Stimulated activated CD8-positive, alpha-beta memory T cell treated with anti-CD3 and anti-CD28 coated beads, Interleukin-15, amount 100 ng/mL, for 24 hours (primary cell): ENCODE data around the gene SLC37A4.
"Not testable (repeated sequence)": the region's sequence is repeated elsewhere in the genome, so short reads cannot be mapped to it uniquely, and the experiment has no call there.

ENCODE experiments used
- DNase-seq: peaks from one replicate; pipeline ENCODE4 v3.0.0-alpha.2; 2020; ENCODE audit warnings: low read depth

SLC37A4 gene

DNA sequence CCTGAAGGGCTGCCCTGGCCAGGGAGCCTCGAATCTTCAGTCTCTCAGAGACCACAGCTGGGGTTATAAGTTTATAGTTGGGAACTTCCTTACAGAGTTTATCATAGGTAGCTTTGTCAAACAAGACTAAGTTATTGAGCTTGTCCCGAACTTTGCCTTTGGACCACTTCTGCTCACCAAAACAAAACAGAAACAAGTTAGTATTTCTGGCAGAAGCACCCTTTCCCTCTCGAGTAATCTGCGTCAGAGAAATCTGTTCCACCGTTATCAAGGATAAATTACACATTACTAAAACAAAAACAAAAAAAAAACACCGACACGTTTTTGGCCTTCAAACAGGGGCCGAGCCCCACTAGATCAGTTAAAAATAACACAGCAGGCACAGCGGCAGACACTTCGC lies 13.3 kb downstream of the SLC37A4 start:
- DNase-seq, result not testable (repeated sequence)

DNA sequence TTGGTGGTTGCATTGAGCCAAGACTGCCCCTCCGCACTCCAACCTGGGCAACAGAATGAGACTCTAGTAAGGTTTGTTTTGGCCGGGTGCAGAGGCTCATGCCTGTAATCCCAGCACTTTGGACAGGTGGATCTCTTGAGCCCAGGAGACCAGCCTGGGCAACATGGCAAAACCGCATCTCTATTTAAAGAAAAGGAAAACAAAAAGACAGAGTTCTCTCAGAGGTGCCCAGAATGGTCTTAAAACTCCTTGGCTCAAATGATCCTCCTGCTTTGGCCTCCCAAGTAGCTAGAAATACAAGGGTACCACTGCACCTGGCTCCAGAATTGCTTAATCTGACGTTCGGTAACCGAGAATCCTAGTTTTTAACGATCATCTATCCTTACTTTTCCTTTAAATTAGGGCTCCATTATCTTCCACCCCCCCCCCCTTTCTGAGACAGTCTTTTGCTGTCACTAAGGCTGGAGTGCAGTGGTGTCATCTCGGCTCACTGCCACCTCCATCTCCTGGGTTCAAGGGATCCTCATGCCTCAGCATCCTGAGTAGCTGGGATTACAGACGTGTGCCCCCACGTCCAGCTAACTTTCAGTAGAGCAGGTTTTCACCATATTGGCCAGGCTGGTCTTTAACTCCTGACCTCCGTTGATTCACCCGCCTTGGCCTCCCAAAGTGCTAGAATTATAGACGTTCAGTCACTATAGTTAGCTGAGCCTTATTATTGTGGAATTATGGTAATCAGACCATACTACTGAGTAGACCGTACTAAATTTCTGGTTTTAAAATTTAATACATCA lies 14.3 kb downstream of the SLC37A4 start:
- no peak for DNase-seq

DNA sequence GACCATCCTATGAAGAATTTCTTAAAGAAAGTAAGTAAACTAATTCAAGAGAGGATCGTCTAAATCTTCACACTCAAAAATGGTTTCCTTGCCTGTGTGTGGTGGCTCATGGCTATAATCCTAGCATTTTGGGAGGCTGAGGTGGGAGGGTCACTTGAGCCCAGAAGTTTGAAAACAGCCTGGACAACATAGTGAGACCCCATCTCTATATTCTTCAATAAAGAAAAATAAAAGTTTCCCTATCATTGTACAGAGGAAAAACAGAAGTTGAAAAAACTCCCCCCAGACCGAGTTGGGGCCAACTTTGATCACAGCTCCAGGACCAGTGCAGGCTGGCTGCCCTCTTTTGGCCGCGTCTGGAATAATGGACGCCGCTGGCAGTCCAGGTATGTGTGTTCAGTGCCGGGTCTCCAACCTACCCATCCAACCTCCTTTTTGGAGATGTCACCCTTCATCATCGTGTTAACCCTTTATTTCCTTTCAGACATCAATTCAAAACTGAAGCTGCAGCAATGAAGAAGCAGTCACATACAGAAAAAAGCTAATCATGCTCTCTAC lies 15.5 kb downstream of the SLC37A4 start:
- DNase-seq, result no peak

DNA sequence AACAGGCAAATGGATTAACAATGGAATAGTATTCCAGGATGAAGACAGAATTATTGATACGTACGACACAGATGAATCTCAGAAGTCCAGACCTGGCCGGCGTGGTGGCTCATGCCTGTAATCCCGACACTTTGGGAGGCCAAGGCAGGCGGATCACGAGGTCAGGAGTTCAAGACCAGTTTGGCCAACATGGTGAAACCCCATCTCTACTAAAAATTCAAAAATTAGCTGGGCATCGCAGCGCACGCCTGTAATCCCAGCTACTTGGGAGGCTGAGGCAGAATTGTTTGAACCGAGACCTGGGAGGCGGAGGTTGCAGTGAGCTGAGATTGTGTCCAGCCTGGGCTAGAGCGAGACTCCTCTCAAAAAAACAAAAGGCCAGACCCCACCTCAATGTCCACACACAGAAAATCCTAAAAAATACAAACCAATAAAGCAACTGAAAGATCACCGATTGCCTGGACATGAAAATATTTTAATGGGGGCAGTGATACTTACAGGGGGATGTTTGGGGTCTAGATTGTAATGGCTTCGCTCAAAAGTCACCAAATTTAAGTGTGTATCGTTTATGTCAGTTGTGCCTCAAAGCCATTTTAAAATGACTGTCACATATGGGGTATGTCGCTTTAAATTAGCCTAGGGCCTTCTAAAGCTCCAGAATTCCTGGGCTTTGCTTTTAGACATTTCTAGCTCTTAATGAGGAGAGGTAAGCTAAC lies 16.3 kb downstream of the SLC37A4 start:
- DNase-seq, result no peak

DNA sequence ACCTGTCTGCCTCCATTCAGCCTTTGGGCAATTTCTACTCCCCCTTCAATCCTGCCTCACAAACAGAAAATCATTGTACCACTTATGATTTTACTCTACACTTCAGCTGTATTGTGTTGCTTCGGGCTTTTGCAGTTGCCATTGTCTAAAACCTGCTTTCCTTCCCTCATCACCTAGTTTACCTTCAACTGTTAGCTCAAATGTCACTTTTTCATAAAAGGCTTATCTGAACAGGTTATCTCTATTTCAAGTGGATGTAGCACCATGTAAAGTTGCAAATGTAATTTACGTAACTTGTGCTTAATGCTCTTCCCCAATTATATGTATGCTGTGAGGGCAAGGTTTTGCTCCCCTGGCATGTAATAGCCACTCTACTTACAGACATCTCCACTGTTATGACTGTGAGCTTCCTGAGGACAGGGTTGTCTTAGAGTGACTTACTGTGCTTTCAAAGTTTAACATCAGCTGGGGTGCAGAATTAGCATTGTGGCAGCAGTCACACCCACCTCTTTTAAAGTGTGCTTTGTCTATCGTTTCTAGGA lies 18.0 kb downstream of the SLC37A4 start:
- no peak for DNase-seq

DNA sequence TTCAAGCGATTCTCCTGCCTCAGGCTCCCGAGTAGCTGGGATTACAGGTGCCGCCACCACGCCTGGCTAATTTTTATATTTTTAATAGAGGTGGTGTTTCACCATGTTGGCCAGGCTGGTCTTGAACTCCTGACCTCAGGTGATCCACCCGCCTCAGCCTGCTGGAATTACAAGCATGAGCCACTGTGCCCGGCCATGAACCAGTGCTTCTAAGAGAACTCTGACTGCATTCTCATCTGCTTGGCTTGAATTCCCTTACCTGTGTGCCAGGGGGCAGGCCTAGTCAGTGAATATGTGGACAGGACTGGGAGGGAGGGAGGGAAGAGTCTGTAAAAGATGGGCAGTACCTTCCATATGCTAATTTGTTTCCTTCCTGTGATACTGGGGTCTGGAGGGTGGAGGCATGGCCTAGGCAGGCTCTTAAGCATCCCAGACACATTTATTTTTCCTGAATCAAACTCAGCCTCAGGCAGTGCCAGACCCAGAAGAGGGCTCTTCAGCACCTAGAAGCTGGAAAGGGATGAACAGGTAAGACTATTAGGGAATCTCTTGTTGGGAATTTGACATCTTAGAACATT lies 19.1 kb downstream of the SLC37A4 start:
- no peak for DNase-seq

DNA sequence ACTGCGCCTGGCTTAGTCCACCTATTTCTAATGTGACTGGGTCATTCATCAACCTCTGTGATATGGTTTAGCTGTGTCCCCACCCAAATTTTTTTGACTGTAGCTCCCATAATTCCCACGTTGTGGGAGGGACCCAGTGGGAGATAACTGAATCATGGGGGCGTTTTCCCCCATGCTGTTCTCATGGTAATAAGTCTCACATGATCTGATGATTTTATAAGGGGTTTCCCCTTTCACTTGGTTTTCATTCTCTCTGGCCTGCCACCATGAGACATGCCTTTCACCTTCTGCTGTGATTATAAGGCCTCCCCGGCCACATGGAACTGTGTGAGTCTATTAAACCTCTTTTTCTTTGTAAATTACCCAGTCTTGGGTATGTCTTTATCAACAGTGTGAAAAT lies 24.0 kb downstream of the SLC37A4 start:
- no peak for DNase-seq

DNA sequence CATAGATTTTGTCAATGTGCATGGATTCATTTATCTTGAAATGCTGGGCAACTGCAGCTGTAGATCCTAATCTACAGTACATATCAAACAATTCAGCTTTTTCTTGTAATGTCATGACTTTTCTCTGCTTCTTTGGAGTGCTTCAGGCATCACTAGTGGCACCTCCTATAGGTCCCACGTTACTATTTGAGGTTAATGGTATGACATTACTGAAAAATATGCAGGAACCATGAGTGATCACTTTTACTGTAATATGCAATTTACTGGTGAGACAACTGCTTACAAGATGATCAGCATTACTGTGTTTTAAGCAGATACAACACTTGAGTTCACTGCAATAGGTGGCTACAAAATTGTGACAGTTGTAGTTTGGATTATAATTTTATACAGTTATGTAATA lies 29.8 kb downstream of the SLC37A4 start:
- no peak for DNase-seq

DNA sequence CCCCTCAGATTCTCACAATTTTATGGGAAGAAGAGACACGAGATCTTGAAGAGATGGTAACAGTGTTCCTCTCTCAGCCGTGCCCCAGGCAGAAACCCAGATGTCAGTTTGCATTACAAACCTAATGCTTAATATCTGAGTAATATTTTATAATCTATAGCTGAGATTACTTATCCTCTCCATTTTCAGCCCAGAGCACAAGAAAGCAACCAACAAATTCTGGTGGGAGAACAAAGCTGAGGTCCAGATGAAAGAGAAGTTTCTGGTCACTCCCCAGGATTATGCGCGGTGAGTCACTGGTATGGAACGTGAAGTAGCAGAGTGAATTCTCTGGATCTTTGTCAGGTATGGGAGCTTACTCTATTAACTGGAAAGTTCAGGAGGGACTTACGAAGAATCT lies 31.9 kb downstream of the SLC37A4 start:
- no peak for DNase-seq

DNA sequence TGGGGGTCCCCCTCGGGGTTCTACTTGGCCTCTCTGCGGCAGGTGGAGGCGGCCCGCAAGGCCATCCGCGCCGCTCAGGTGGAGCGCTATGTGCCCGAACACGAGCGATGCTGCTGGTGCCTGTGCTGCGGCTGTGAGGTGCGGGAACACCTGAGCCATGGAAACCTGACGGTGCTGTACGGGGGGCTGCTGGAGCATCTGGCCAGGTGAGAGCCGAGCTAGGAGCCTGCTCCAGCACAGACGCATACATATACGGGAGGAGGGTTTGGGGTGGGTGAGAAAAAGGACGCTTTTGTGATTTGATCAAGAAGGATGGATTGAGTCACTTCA lies 32.3 kb downstream of the SLC37A4 start:
- no peak for DNase-seq

DNA sequence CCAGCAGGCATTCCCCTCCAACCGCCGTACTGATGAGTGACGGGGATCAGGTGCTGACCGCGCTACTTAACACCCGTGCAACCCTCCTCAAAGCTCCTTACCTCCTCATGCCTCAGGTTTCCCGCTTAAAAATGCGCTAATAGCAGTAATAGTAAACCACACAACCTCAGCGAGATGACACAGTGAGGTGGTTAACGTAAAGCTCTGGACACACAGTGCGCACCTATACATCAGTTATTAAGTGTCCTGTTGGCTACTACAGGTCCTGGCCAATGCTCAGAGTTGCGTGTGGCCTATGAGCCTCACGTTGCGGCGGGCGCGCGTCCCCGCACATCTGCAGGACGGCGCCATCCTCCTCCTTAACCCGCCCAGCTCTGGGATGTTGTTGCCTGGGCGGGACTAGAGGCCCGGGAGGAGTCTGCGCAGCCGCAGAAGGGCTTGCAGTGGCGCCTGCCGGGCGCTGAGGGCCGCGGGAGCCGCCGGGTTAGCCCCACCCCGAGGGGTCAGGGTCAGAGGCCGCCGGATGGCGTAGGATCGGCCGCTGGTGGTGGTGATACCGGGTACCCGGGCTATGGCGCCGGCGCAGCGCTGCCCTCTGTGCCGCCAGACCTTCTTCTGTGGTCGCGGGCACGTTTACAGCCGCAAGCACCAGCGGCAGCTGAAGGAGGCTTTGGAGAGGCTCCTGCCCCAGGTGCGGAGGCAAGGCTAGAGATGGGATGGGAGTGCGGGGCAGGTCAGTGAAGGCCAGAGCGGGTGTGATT lies 32.9 kb downstream of the SLC37A4 start, which contains the start of gene CENATAC:
Gene CENATAC (plus strand): TSS at position 512 of the 761 bp plus-strand sequence. CDS start 60 bp downstream, at position 572.
- peak; percentile 89 for DNase-seq

DNA sequence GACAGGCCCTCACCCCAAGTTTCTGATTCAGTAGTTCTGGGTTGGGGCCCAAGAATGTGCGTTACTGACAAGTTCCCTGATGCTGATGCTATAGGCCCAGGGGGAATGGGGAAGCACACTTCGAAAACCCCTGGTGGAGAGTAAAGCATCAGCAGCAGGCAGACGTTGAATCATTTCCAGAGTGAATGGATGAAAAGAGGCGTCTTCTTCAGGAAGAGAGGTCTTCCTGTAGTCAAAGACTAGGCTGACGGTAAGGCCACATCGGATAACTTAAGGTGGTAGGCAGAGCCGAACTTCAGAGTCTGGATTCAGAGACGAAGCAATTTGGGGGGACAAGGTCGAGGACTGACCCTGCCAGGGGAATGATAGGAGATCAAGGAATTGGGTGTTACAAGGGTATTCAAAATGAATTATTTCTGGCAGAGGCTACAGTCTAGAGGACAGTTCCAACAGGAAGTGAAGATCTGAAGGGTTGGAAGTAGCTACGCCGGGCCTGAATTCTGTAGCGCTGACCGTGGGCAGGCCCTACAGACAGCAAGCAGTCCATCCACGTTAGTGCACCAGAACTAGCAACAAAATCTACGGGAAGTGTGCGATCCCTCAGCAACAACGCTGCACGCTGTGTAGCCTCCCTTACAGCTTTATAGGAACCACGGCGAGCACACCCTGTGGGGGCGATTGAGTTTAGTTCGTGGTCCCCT lies 33.6 kb downstream of the SLC37A4 start:
- no peak for DNase-seq

DNA sequence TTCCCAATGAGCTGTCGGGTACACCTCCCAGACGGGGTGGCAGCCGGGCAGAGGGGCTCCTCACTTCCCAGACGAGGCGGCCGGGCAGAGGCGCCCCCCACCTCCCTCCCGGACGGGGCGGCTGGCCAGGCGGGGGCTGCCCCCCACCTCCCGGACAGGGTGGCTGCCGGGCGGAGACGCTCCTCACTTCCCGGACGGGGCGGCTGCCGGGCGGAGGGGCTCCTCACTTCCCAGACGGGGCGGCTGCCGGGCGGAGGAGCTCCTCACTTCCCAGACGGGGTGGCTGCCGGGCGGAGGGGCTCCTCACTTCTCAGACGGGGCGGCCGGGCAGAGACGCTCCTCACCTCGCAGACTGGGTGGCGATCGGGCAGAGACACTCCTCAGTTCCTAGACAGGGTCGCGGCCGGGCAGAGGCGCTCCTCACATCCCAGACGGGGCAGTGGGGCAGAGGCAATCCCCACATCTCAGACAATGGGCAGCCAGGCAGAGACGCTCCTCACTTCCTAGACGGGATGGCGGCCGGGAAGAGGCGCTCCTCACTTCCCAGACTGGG lies 39.1 kb downstream of the SLC37A4 start:
- DNase-seq, result not testable (repeated sequence)

DNA sequence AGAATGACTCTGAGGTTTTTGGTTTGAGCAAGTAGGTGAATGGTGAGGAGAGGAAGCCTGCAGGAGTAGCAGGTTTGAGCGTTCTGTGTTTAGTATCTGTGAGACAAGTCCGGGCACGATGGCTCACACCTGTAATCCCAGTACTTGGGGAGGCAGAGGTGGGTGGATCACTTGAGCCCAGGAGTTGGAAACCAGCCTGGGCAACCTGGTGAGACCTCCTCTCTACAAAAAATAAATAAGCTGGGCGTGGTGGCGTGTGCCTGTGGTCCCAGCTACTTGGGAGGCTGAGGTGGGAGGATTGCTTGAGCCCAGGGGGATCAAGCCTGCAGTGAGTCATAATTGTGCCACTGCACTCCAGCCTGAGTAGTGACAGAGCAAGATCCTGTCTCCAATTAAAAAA lies 42.4 kb downstream of the SLC37A4 start:
- no peak for DNase-seq

DNA sequence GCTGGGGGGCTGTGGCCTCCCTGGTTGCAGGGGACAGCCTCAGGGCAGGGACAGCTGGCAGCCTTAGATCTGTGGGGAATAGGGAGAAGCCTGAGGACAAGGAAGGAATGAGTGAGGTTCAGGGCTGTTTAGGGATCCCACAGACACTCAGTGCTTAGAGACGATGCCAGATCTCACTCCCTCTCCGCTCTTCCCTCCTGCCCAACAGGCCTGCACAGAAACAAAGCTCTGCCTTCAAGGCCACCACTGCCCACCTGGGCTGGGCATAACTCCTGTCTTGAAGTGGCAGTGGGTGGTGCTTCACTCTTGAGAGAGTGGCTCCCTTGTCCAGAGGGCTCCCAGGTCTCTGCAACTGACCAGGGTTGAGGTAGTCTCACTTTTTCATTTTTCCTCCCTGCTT lies 45.9 kb downstream of the SLC37A4 start:
- no peak for DNase-seq

DNA sequence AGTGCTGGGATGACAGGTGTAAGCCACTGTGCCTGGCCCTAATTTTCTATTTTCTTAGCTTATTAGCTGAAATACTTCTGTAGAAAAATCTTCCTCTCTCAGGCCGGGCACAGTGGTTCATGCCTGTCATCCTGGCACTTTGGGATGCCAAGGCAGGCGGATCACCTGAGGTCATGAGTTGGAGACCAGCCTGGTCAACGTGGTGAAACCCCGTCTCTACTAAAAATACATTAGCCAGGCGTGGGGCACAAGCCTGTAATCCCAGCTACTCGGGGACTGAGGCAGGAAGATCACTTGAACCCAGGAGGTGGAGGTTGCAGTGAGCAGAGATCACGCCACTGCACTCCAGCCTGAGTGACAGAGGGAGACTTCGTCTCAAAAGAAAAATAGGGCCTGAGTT lies 46.3 kb downstream of the SLC37A4 start:
- not testable (repeated sequence) for DNase-seq

DNA sequence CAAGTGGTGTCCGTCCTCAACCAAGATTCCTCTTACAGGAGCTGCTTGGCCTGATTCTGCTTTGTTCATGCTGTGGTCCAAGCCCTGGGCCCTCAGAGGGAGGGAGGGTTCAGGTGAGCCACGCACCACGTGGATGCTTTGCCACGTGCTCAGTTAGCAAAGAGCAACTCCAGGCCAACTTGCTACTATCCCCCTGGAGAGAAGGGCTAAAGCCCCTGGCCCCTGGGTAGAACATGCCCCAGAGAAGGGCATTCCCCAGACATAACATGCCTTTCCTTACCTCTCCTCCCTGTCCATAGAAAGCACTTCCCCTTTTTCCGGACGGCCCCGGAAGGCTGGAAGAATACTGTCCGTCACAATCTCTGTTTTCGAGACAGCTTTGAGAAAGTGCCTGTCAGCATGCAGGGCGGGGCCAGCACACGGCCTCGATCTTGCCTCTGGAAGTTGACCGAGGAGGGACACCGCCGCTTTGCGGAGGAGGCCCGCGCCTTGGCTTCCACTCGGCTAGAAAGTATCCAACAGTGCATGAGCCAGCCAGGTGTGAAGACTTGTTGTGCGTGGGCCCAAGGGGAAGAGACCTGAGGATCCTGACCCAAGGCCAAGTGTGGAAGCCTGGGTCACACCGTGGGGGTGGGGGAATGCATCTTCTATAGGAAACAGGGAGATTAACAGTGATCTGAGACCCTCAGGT lies 50.3 kb downstream of the SLC37A4 start:
- no peak for DNase-seq

DNA sequence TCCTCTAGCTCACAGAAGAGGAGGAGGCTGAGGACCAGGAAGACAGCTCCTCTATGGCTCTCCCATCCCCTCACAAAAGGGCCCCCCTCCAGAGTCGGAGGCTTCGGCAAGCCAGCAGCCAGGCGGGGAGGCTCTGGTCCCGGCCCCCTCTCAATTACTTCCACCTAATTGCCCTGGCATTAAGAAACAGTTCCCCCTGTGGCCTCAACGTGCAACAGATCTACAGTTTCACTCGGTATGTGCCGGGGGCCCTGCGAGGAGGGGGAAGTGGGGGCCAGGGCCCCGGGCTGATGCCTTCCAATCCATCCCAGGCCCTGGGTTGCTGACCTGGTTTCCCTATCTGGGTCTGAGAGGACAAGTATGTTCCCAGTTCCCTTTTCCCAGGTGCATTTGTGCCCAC lies 51.2 kb downstream of the SLC37A4 start:
- DNase-seq, result no peak

DNA sequence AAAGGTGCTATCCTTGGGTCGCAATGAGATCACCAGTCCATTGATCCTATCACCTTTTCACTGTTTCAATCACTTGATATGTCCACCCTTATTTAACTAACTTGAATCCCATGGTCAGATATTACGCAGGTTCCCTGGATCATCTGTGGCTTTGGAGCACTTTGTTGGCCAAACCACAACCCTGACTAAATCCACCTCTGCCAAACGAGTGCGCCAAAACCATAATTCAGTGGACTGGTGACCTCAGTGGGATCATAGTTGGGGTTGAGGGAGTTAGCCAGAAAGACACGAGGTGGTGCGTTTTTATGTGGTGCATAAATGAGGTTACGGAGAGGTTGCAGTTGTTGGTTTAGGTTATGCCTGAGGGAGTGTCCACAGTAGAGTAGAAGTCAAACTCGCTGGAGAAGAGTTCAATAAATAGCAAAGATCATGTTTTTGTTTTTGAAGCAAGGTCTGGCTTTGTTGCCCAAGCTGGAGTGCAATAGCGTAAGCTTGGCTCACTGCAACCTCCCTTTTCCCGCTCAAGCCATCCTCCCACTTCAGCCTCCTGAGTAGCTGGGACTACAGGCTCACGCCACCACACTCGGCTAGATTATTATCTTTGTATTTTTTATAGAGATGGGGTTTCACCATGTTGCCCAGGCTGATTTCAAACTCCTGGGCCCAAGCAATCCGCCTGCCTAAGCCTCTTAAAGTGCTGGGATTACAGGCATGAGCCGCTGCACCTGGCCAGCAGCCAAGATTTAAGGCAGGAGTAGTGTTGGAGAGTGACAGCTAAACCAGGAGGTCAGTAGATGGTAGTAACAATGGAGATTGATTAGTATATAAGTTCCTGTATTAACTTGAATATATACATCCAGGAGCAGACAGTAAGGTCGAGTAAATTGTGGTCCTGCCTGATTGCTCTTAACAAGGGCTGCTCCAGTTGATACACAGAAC lies 54.6 kb downstream of the SLC37A4 start:
- no peak for DNase-seq
